Endothelial cell of umbilical vein (primary cell): ENCODE results near the gene STRN3. TPM values are rescaled to one million over a fixed set of nuclear protein-coding genes. Genes with fewer than 3 reads are reported as not detected.
"Not testable (repeated sequence)": the region's sequence is repeated elsewhere in the genome, so short reads cannot be mapped to it uniquely, and the experiment has no call there.

Source experiments
- BruUV-seq: library from RNA; stranded (reverse); fragments of 400-500 nt; replicated peaks from 2 replicates; lab custom pipeline; 2021; lab: Mats Ljungman, UMichigan
- CTCF ChIA-PET: fragments of 300-600, 350-600 bp; sonication (Branson Sonifier 250); formaldehyde crosslinking; loops from one replicate; lab custom pipeline; 2021; ENCODE audit warnings: antibody characterized with exemption, inconsistent platforms; lab: Charles Lee
- POLR2A ChIA-PET: fragments of 300-600, 350-600 bp; sonication (Branson Sonifier 250); formaldehyde crosslinking; loops from one replicate; lab custom pipeline; 2021; ENCODE audit warnings: antibody characterized with exemption, inconsistent platforms; lab: Charles Lee
- DNase-seq: peaks from one replicate; pipeline ENCODE4 v3.0.0-alpha.2; 2011; ENCODE audit warnings: low read depth, low spot score
- FAIRE-seq: peaks from 2 replicates; lab custom pipeline; 2011; peaks lifted over from hg19 to GRCh38; lab: Jason Lieb, UNC
- H2AFZ ChIP-seq: 2 replicates; pipeline ENCODE4 v1.6.0; 2012; ENCODE audit warnings: low read depth, low read length, control low read depth, inconsistent platforms
- H3K27ac ChIP-seq: 2 replicates; pipeline ENCODE4 v1.5.1; 2011; ENCODE audit warnings: low read depth, mild to moderate bottlenecking, control low read depth, low read length, moderate library complexity; ENCODE audit not compliant: insufficient read depth
- H3K27me3 ChIP-seq, 2 experiments: 2 replicates each; pipeline versions ENCODE4 v1.6.0 to v1.6.1; 2011; ENCODE audit warnings: low read length in 2 of 2, mixed read lengths in 1 of 2; ENCODE audit not compliant: control insufficient read depth in 2 of 2, insufficient read depth in 2 of 2
- H3K36me3 ChIP-seq, 2 experiments: 2 replicates in 1 of 2; 3 replicates in 1 of 2; pipeline ENCODE4 v1.5.1; 2011; ENCODE audit warnings: low read length in 2 of 2, mild to moderate bottlenecking in 1 of 2, moderate library complexity in 1 of 2; ENCODE audit not compliant: control insufficient read depth in 2 of 2, insufficient read depth in 2 of 2; ENCODE audit errors: extremely low read depth in 1 of 2
- H3K4me1 ChIP-seq: 3 replicates; pipeline ENCODE4 v1.5.1; 2011; ENCODE audit warnings: mild to moderate bottlenecking, low read length; ENCODE audit not compliant: control insufficient read depth, insufficient read depth; ENCODE audit errors: extremely low read depth
- H3K4me2 ChIP-seq: 2 replicates; pipeline ENCODE4 v1.6.1; 2011; ENCODE audit warnings: low read length, control low read depth, mixed read lengths; ENCODE audit not compliant: insufficient read depth
- H3K4me3 ChIP-seq, 3 experiments: fragments of 200-600 bp in 1 of 3; sonication (generic), shearing (Covaris generic) in 1 of 3; replicated peaks in 1 of 3; 2 replicates each; pipeline ENCODE4 v1.5.1; 2011 to 2016; ENCODE audit warnings: control low read depth in 3 of 3, low read length in 3 of 3, mild to moderate bottlenecking in 2 of 3, inconsistent platforms in 1 of 3, low read depth in 1 of 3, moderate library complexity in 1 of 3; ENCODE audit not compliant: insufficient read depth in 1 of 3
- H3K79me2 ChIP-seq: 2 replicates; pipeline ENCODE4 v1.6.0; 2012; ENCODE audit warnings: low read length, inconsistent platforms; ENCODE audit not compliant: control insufficient read depth, insufficient read depth
- H3K9ac ChIP-seq: replicated peaks from 2 replicates; pipeline ENCODE3; 2011; ENCODE audit warnings: low read length, control low read depth; ENCODE audit not compliant: insufficient read depth; ENCODE audit errors: extremely low read depth
- H3K9me1 ChIP-seq: replicated peaks from 3 replicates; pipeline ENCODE4 v1.6.0; 2011; ENCODE audit warnings: mild to moderate bottlenecking, low read length; ENCODE audit not compliant: control insufficient read depth, insufficient read depth; ENCODE audit errors: extremely low read depth
- H3K9me3 ChIP-seq: replicated peaks from 2 replicates; pipeline ENCODE4 v1.5.1; 2012; ENCODE audit warnings: low read length, inconsistent platforms; ENCODE audit not compliant: control insufficient read depth, insufficient read depth
- H4K20me1 ChIP-seq: replicated peaks from 2 replicates; pipeline ENCODE3; 2011; ENCODE audit warnings: mild to moderate bottlenecking, low read length; ENCODE audit not compliant: control insufficient read depth, insufficient read depth; ENCODE audit errors: extremely low read depth
- EZH2 ChIP-seq: IDR thresholded peaks from 2 replicates; pipeline ENCODE4 v1.6.1; 2012; ENCODE audit warnings: borderline replicate concordance, low read depth, mild to moderate bottlenecking, moderate library complexity, low read length, inconsistent platforms; ENCODE audit not compliant: severe bottlenecking
- FOS ChIP-seq: IDR thresholded peaks from 2 replicates; pipeline ENCODE4 v1.6.1; 2011; ENCODE audit warnings: mild to moderate bottlenecking, low read length, moderate library complexity, borderline replicate concordance; ENCODE audit not compliant: insufficient read depth
- GATA2 ChIP-seq: IDR thresholded peaks from 2 replicates; pipeline ENCODE4 v1.7.0; 2011; ENCODE audit warnings: low read depth, mild to moderate bottlenecking, moderate library complexity, mixed read lengths, low read length; ENCODE audit not compliant: insufficient read length, insufficient read depth
- JUN ChIP-seq: IDR thresholded peaks from 2 replicates; pipeline ENCODE4 v1.6.1; 2011; ENCODE audit warnings: borderline replicate concordance, low read depth; ENCODE audit not compliant: insufficient read length, insufficient read depth
- MAX ChIP-seq: IDR thresholded peaks from 2 replicates; pipeline ENCODE4 v1.6.1; 2011; ENCODE audit not compliant: insufficient read depth, insufficient read length
- MYC ChIP-seq: IDR thresholded peaks from one replicate; pipeline ENCODE4 v1.6.1; 2011; ENCODE audit warnings: mild to moderate bottlenecking, low read depth, low read length
- POLR2A ChIP-seq: IDR thresholded peaks from 2 replicates; pipeline ENCODE4 v1.6.1; 2012; ENCODE audit warnings: low read depth, mild to moderate bottlenecking, control low read depth, low read length
- POLR2AphosphoS5 ChIP-seq: IDR thresholded peaks from 2 replicates; pipeline ENCODE4 v1.6.1; 2012; ENCODE audit warnings: low read depth, mild to moderate bottlenecking, control low read depth, low read length, moderate library complexity; ENCODE audit not compliant: insufficient read depth
- dilution Hi-C: fragments of 300-500 bp; cut with MboI; formaldehyde crosslinking; loops from one replicate; pipeline ENCODE4 v1.15.0; 2019; ENCODE audit warnings: low sequenced_read_pairs; ENCODE audit not compliant: extremely low pct_ligation_motif_present
- intact Hi-C: fragments of 100-400 bp; cut with micrococcal nuclease; formaldehyde crosslinking; loops from one replicate; pipeline ENCODE4 v1.10.0; 2022
- polyA plus RNA-seq, 4 experiments: library from polyadenylated mRNA; depleted of rRNA in 3 of 4; stranded (reverse) in 3 of 4; unstranded in 1 of 4; fragments of >200 nt; gene quantifications; 2 replicates each; pipeline versions ENCODE4 v1.2.1 to v1.2.3, GENCODE V29; 2011 to 2012; ENCODE audit warnings: missing spikeins in 1 of 4
- total RNA-seq: library from RNA; stranded (reverse); gene quantifications from 2 replicates; pipeline ENCODE4 v1.2.3, GENCODE V29; 2021
- TF ChIP-seq, protein P1 (sequence below), 2 donors: IDR thresholded peaks; 1 replicate in 1 of 2; 2 replicates in 1 of 2; pipeline ENCODE4 v1.5.1; 2011; ENCODE audit warnings: low read length in 2 of 2, mild to moderate bottlenecking in 2 of 2, moderate library complexity in 2 of 2, control low read depth in 1 of 2, inconsistent platforms in 1 of 2, low read depth in 1 of 2; ENCODE audit not compliant: insufficient read depth in 1 of 2; ENCODE audit errors: extremely low read depth in 1 of 2

STRN3 gene
- total and polyA plus RNA-seq, 2 donors (not counting 3 experiments of a cell fraction or from before 2014, with no cell fraction given), result 8.4 to 35.1 TPM

- H3K79me2 ChIP-seq, DNase-seq, H3K4me3 ChIP-seq, H3K9ac ChIP-seq, intact Hi-C loops, dilution Hi-C loops, CTCF ChIA-PET, POLR2A ChIA-PET, H3K9me3 ChIP-seq, H3K27ac ChIP-seq, H3K9me1 ChIP-seq, BruUV-seq, H2AFZ ChIP-seq, H3K27me3 ChIP-seq, H3K4me1 ChIP-seq, H3K4me2 ChIP-seq, H3K36me3 ChIP-seq, H4K20me1 ChIP-seq, FAIRE-seq: not testable (repeated sequence)
These were observed 36.7 kb upstream of the STRN3 start for GRCh38 chr14:31062908-31063307.

GRCh38 chr14:31060253-31060875, 34.2 kb upstream of the STRN3 start:
- Histone ChIP-seq H3K27ac (no peak overlapping the region), H3K36me3 (no peaks in the 10 kb centered on the region), H3K9me1 (no peaks in the 10 kb centered on the region), H3K9ac (no peak overlapping the region), H3K27me3 (no peaks in the 10 kb centered on the region), H3K4me2 (no peak overlapping the region), H3K4me1 (no peaks in the 10 kb centered on the region), H3K9me3 (no peaks in the 10 kb centered on the region), H3K4me3 (no peak overlapping the region), H3K79me2 (no peaks in the 10 kb centered on the region), H4K20me1 (no peaks in the 10 kb centered on the region), H2AFZ (no peak overlapping the region)
- BruUV-seq, result no TSS peak
- intact Hi-C loops (no loop called here), dilution Hi-C loops (no loop called here)
- FAIRE-seq (no peak), DNase-seq (no peak)
- POLR2A ChIA-PET, result no interaction called here
- TF ChIP-seq POLR2A, result no peak
- TF ChIP-seq MAX, result no peak
- no peak for TF ChIP-seq GATA2
- TF ChIP-seq JUN, result no peak
- TF ChIP-seq FOS, result no peak
- no peak for TF ChIP-seq MYC
- TF ChIP-seq, protein P1, sequence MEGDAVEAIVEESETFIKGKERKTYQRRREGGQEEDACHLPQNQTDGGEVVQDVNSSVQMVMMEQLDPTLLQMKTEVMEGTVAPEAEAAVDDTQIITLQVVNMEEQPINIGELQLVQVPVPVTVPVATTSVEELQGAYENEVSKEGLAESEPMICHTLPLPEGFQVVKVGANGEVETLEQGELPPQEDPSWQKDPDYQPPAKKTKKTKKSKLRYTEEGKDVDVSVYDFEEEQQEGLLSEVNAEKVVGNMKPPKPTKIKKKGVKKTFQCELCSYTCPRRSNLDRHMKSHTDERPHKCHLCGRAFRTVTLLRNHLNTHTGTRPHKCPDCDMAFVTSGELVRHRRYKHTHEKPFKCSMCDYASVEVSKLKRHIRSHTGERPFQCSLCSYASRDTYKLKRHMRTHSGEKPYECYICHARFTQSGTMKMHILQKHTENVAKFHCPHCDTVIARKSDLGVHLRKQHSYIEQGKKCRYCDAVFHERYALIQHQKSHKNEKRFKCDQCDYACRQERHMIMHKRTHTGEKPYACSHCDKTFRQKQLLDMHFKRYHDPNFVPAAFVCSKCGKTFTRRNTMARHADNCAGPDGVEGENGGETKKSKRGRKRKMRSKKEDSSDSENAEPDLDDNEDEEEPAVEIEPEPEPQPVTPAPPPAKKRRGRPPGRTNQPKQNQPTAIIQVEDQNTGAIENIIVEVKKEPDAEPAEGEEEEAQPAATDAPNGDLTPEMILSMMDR (IDR thresholded peaks at IDR 0.05; ENCODE audit: extremely low read depth in 1 of 2, insufficient read depth in 1 of 2, low read depth in 1 of 2, low read length in 2 of 2), result no peak
- TF ChIP-seq EZH2, result no peak
- no peak for TF ChIP-seq POLR2AphosphoS5
- CTCF ChIA-PET, result interaction anchor here (1.4 kb wide), 1 partner anchor 72 kb away, joined by 4 read pairs; no protein-coding TSS in a partner anchor
